Measurements from ENCODE around the gene PRAMEF2.
"Not testable (repeated sequence)": the region's sequence is repeated elsewhere in the genome, so short reads cannot be mapped to it uniquely, and the experiment has no call there.

The PRAMEF2 gene

GRCh38 chr1:12856786-12857185 lies at the start of gene PRAMEF2:
PRAMEF2 (plus strand) TSS chr1:12857086; CDS start chr1:12859010, 1,924 bp downstream.
- DNase-seq, result not testable (repeated sequence)

- no peak for DNase-seq
Observed at GRCh38 chr1:12809933-12810332, 47.0 kb upstream of the PRAMEF2 start.

- no peak for DNase-seq
Observed at GRCh38 chr1:12810691-12811408, 46.0 kb upstream of the PRAMEF2 start.

GRCh38 chr1:12811409-12811784 lies 45.5 kb upstream of the PRAMEF2 start:
- no peak for DNase-seq

- DNase-seq, result not testable (repeated sequence)
Observed at GRCh38 chr1:12819061-12819460, 37.8 kb upstream of the PRAMEF2 start.

- not testable (repeated sequence) for DNase-seq
Observed at GRCh38 chr1:12831310-12831709, 25.6 kb upstream of the PRAMEF2 start, which contains the start of gene PRAMEF11. PRAMEF11 (minus strand) TSS chr1:12831410; CDS start chr1:12828789, 2,621 bp downstream.

GRCh38 chr1:12833251-12833650 lies 23.6 kb upstream of the PRAMEF2 start:
- not testable (repeated sequence) for DNase-seq

- DNase-seq, result not testable (repeated sequence)
Observed at GRCh38 chr1:12848620-12849019, 8.3 kb upstream of the PRAMEF2 start, which contains the start of gene HNRNPCL1. HNRNPCL1 (minus strand) TSS chr1:12848720; CDS start chr1:12848289, 431 bp downstream.

GRCh38 chr1:12851779-12852178 lies 5.1 kb upstream of the PRAMEF2 start:
- DNase-seq, result no peak

GRCh38 chr1:12863131-12863880 lies 6.4 kb downstream of the PRAMEF2 start:
- not testable (repeated sequence) for DNase-seq

GRCh38 chr1:12878453-12878852 lies 21.6 kb downstream of the PRAMEF2 start:
- not testable (repeated sequence) for DNase-seq

- not testable (repeated sequence) for DNase-seq
Observed at GRCh38 chr1:12886101-12886500, 29.2 kb downstream of the PRAMEF2 start, which contains the start of gene PRAMEF4. PRAMEF4 (minus strand) TSS chr1:12886201; CDS start chr1:12883394, 2,807 bp downstream.

- DNase-seq, result not testable (repeated sequence)
Observed at GRCh38 chr1:12898170-12898569, 41.3 kb downstream of the PRAMEF2 start, which contains the start of gene PRAMEF10. PRAMEF10 (minus strand) TSS chr1:12898270; CDS start chr1:12895847, 2,423 bp downstream.

GRCh38 chr1:12899186-12899585 lies 42.3 kb downstream of the PRAMEF2 start:
- not testable (repeated sequence) for DNase-seq

- DNase-seq, result not testable (repeated sequence)
Observed at GRCh38 chr1:12903793-12904572, 47.1 kb downstream of the PRAMEF2 start.
